ENCODE results near the gene CHD9NB.

The CHD9NB gene

DNA sequence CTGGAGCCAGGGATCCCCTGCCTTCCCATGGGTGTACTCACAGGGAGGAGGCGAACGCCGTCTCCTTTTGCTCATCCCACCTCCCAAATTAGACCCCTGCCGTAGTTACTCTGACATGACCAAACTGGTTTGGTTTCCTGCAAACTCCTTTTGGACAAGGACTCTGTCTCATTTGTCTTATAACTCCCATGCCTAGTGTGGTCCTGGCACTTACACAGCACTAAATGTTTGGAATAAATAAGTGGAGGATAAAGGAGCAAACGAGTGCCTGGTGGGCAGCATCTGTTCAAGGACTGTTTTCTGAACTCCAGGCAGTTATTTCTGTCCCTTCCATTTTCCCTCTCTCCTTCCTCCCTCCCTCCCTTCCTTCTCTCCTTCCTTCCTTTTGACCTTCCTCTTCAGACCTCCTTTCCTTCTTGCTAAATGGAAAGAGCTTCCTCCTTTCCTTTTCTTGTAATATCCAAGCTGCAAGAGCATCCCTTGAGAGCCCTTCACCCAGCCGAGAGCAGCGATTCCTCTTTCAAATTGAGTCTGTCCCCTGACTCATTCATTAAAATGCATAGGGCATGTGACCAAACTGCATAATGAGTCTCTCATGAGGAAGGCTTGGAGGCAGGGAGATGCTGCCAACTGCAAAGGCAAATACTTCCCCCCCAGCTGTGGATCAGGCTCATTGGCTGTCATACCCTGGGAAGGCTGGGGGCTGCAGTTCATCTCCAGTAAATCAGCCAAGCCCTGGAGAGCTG is 38.9 kb upstream of the CHD9NB start:
- no peaks in the 10 kb centered on the region for H3K36me3 ChIP-seq
- H3K27me3 ChIP-seq, result no peaks in the 10 kb centered on the region
- no peaks in the 10 kb centered on the region for H3K9me3 ChIP-seq
- H3K27ac ChIP-seq, result peak overlapping the region; percentile 78 to 86
- DNase-seq, result peak; percentile 74 to 76
- intact Hi-C loops (cut with DNase I; ENCODE audit: low total_unique reads), result loop anchor here (2.0 kb wide), 1 partner anchor 39 kb away; no protein-coding TSS in a partner anchor
- TF ChIP-seq, protein P1, sequence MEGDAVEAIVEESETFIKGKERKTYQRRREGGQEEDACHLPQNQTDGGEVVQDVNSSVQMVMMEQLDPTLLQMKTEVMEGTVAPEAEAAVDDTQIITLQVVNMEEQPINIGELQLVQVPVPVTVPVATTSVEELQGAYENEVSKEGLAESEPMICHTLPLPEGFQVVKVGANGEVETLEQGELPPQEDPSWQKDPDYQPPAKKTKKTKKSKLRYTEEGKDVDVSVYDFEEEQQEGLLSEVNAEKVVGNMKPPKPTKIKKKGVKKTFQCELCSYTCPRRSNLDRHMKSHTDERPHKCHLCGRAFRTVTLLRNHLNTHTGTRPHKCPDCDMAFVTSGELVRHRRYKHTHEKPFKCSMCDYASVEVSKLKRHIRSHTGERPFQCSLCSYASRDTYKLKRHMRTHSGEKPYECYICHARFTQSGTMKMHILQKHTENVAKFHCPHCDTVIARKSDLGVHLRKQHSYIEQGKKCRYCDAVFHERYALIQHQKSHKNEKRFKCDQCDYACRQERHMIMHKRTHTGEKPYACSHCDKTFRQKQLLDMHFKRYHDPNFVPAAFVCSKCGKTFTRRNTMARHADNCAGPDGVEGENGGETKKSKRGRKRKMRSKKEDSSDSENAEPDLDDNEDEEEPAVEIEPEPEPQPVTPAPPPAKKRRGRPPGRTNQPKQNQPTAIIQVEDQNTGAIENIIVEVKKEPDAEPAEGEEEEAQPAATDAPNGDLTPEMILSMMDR (IDR thresholded peaks at IDR 0.05), result no peak
- peak overlapping the region in 1 of 2 donors; percentile 6 for H3K4me3 ChIP-seq
- peaks cover 0 to 62% (median 51%) of the 10 kb centered on the region in 4 donors for H3K4me1 ChIP-seq

DNA sequence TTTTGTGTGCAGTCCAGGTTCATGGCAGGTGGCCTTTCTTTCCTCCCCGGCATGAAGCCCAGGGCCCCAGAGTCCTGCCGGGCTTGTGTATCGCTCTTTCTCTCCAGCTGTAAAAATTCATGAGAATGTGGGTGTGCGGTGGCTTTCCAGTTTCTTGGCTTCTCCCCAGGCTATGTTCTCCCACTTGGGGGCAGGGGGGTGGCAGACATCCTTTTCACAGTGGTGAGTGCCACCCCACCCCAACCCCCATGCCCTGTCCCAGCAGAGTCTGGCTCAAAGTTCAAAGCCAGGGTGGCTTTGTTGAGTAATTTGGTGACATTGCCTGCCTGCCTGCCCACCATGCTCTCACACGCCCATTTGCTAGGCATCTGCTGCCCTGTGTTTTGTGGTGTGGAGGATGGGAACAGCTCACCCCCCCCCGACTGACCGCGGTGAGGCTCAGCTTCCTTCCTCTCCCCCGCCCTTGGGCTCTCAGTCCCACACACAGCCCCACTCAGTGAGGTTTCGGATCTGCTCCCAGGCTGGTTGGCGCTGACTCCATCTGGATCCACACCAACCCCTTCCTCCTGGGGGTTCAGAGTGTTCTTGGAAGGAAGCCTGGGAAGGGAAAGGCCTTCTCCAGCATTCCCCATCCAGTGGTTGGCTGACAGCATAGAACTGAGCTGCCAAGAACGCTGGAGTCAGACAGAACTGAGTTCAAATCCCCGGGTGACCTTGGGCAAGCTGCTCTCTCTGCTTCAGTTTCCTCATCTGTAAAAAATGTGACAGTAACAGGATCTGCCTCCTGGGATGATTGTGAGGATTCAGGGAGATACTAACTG is 38.1 kb upstream of the CHD9NB start:
- Histone ChIP-seq H3K27me3 (no peaks in the 10 kb centered on the region), H3K9me3 (no peaks in the 10 kb centered on the region), H3K36me3 (no peaks in the 10 kb centered on the region), H3K4me3 (peak overlapping the region; percentile 16 to 36), H3K4me1 (peaks cover 0 to 69% (median 54%) of the 10 kb centered on the region in 4 donors), H3K27ac (peak overlapping the region; percentile 78 to 86)
- TF ChIP-seq, protein P1 (IDR thresholded peaks at IDR 0.05), result peak in 1 of 2 experiments; percentile 3
- DNase-seq, result peak; percentile 97 to 99
- intact Hi-C loops (cut with DNase I; ENCODE audit: low total_unique reads), result loop anchor here (2.0 kb wide), 1 partner anchor 40 kb away; no protein-coding TSS in a partner anchor

DNA sequence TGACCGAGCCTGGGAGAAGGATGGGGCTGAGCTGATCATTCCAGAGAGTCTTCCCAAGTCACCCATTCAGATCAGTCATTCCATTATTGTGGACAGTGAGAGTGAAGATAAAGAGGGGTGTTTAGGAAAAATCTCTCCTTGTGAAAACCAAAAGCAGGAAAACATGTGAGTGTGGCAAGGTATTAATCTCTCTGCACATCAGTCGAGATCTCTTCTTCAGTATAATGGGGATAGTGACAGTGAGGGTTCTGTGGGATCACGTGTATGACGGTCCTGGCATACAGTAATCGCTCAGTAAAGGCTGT is 37.5 kb upstream of the CHD9NB start:
- Histone ChIP-seq H3K4me3 (peak overlapping the region; percentile 16 to 36), H3K4me1 (peaks cover 0 to 75% (median 57%) of the 10 kb centered on the region in 4 donors), H3K27me3 (no peaks in the 10 kb centered on the region), H3K36me3 (no peaks in the 10 kb centered on the region), H3K27ac (peak overlapping the region; percentile 78 to 86), H3K9me3 (no peaks in the 10 kb centered on the region)
- intact Hi-C loops (cut with DNase I; ENCODE audit: low total_unique reads), result loop anchor here (2.0 kb wide), 1 partner anchor 41 kb away; no protein-coding TSS in a partner anchor
- no peak for DNase-seq
- TF ChIP-seq, protein P1 (IDR thresholded peaks at IDR 0.05), result no peak

DNA sequence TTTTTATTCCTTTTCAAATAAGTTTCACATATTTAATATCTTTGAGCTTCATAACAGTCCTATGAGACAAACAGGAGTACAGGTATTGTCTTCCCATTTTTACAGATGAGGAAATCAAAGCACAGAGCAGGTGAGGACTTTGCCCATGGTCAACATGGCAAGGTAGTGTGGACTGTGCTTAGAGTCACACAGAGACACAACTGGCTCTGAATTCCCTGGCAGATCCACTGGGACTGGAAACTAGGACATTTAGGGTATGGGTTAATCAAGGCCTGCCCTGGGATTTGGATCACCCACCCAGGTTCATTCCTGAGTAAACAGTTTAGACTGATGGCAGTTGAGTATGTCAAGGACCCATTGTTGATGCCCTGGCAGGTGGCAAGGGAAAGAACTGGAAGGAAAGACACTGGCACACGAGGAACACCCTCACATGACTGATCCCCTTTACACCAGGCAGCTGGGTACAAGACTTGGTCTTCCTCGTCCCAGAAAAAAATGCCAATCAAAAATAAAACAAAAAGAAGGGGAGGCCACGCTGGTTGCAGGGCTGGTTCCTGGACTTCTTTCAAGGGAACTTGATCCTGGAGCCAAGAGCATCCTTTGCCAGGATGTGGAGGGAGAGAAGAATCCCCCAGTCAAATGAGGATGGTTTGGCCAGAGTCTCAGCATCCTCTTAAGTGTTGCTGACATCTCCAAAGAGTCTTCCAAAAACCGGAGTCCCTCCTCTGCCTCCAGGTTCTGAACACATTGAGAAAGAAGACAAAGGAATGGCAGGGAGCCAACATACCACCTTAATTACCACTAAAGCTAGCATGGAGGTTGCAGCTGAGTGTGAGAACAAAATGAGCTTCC is 37.0 kb upstream of the CHD9NB start:
- DNase-seq, result no peak
- H3K4me1 ChIP-seq, result peaks cover 0 to 78% (median 58%) of the 10 kb centered on the region in 4 donors

More for the DNA sequence above, 37.0 kb upstream of the CHD9NB start:
- H3K27ac ChIP-seq, result peak overlapping the region; percentile 78 to 86
- no peaks in the 10 kb centered on the region for H3K9me3 ChIP-seq
- no peaks in the 10 kb centered on the region for H3K27me3 ChIP-seq
- H3K4me3 ChIP-seq, result peak overlapping the region in 1 of 2 donors; percentile 16
- intact Hi-C loops (cut with DNase I; ENCODE audit: low total_unique reads), result loop anchor here (2.0 kb wide), 1 partner anchor 41 kb away; no protein-coding TSS in a partner anchor
- TF ChIP-seq, protein P1 (IDR thresholded peaks at IDR 0.05), result no peak
- no peaks in the 10 kb centered on the region for H3K36me3 ChIP-seq
